GM12864 (cell line): ENCODE data around the gene SGK1.

ENCODE experiments used
- DNase-seq: peaks from one replicate; pipeline ENCODE4 v3.0.0-alpha.2; 2011; ENCODE audit warnings: low read depth
- H3K4me3 ChIP-seq: 2 replicates; pipeline ENCODE4 v1.5.1; 2011; ENCODE audit warnings: mild to moderate bottlenecking, low read depth, low read length, control low read depth
- TF ChIP-seq, protein P1 (sequence below): IDR thresholded peaks from 2 replicates; pipeline ENCODE4 v1.5.1; 2011; ENCODE audit warnings: low read depth, mild to moderate bottlenecking, moderate library complexity, low read length, control low read depth, inconsistent platforms; ENCODE audit errors: missing control alignments

SGK1 gene

DNA sequence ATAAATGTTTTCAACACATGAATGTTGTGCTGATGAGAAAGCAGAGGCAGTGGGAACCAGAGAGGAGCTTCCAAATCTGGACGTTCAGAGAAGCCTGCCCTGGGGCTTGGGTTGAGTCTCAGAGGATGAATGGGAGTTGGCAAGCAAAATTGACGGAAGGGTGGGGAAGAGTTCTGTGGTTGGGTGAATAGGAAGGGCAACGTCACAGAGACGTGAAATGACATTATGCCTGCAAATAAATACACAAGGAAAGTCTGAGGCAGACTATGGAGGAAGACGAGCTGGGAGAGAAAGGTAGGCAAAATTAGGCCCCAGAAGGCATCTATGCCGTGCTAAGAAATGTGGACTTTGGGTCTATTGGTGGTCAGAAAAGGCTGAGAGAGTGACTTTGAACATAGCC, 25.2 kb upstream of the SGK1 start:
- TF ChIP-seq, protein P1, sequence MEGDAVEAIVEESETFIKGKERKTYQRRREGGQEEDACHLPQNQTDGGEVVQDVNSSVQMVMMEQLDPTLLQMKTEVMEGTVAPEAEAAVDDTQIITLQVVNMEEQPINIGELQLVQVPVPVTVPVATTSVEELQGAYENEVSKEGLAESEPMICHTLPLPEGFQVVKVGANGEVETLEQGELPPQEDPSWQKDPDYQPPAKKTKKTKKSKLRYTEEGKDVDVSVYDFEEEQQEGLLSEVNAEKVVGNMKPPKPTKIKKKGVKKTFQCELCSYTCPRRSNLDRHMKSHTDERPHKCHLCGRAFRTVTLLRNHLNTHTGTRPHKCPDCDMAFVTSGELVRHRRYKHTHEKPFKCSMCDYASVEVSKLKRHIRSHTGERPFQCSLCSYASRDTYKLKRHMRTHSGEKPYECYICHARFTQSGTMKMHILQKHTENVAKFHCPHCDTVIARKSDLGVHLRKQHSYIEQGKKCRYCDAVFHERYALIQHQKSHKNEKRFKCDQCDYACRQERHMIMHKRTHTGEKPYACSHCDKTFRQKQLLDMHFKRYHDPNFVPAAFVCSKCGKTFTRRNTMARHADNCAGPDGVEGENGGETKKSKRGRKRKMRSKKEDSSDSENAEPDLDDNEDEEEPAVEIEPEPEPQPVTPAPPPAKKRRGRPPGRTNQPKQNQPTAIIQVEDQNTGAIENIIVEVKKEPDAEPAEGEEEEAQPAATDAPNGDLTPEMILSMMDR: no peak
- DNase-seq: no peak
- H3K4me3 ChIP-seq: no peak overlapping the region

DNA sequence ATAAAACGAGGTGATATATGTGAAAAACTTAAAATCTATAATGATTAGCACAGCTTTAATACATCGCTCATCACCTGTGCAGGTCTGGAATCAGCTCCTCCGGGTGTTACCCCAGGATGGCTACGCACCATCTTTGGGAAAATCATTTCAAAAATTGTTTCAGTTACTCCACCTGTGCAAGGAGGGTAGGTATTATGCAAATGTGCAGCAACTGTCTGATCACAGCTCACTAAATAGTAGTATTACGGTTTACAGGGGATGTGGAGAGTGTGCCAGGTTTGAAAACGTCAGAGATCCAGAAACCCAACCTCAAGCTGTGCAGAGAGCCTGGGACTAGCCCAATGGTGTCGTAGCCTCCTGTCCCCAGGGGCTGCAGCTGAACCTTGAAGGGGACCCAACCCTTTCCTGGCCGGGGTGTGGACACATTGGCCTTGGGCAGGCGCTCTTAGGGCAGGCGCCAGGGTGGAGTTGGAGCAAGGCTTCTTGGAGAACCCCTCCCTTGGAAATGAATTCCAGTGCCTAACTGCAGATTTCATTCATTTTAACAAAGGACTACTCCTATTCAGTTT, 24.2 kb upstream of the SGK1 start:
- no peak for DNase-seq
- TF ChIP-seq, protein P1: no peak
- H3K4me3 ChIP-seq: no peak overlapping the region

DNA sequence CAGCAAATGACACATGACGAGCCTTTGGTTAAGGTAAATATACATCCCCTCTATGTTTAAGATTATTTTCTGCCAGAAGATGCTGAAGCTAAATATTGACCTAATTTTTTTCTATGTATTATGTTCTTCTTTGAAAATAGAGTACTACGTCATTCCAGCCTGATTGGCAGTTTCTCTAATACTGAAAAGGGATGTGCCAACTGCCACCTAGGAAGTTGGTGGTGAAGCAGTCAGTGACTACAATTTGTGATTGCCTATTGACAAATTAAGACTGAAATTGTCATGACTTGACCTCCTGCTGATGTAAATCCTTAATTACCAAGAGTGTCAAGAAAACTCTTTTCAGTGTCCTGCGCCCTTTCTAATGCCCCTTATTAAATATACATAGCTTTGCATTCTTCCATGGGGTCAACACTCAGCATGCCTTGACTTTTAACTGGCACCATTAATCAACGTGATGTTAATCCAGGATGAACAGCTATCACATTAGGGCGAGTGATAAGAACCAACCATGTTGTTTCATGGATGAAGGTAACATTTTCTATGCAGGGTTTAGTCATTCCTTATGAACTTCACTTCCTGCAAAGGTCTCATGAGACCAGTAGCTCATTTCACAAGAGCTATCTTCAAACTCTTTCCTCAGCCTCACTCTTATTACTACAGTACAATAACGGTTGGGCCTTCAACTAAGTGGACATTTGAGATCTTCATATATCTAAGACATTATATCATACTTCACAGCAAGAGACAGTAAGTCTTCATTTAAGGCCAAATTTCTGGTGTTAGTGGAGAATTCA, 22.5 kb upstream of the SGK1 start:
- no peak for DNase-seq
- TF ChIP-seq, protein P1: no peak
- H3K4me3 ChIP-seq: no peak overlapping the region

DNA sequence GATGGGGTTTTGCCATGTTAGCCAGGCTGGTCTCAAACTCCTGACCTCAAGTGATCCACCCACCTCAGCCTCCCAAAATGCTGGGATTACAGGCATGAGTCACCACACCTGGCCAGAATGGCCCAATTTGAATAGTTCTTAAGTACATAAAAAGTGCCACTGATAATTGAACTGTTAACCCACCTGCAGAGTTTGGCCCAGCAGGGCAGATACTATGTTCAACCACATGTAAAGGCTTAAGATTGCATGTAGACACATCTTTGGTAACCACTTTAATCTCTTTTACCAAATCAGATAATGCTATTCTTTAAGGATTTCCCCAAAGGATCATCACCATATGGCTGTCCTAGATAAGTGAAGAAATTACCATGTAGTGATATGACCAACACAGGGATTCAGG, 21.3 kb upstream of the SGK1 start:
- no peak for DNase-seq
- no peak overlapping the region for H3K4me3 ChIP-seq
- TF ChIP-seq, protein P1: no peak

DNA sequence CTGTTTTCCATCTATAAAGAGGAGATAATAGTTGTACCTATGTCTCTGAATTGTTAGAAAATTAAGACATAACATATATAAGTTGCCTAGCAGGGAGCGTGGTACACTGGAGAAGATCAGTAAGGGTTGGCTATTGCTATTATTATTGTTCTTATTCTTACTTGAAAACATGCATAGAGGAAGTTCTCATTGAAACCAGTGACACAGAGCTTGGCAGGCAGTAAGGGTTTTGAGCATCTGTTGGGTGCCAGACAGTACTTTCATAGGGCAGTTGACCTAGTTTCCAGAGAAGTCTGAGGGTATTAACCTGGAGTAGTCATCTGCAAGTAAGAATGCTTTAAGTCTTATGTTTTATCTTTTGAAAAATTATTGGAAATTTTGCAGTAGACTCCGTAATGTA, 13.3 kb upstream of the SGK1 start:
- no peak for DNase-seq
- TF ChIP-seq, protein P1: no peak
- H3K4me3 ChIP-seq: no peak overlapping the region

DNA sequence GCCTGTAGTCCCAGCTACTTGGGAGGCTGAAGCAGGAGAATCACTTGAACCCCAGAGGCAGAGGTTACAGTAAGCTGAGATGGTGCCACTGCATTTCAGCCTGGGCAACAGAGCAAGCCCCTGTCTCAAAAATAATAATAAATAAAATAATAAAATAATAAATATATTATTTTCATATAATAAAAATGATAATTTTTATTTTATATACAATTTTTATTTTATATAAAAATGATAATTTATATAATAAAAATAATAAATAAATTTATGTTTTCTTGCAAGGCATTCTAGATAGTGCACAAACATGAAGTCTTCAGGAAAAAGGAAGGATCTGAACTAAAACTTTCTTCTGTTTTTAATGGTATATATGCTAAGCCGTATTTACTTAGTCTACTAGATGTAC, 12.6 kb upstream of the SGK1 start:
- no peak for DNase-seq
- TF ChIP-seq, protein P1: no peak
- no peak overlapping the region for H3K4me3 ChIP-seq

DNA sequence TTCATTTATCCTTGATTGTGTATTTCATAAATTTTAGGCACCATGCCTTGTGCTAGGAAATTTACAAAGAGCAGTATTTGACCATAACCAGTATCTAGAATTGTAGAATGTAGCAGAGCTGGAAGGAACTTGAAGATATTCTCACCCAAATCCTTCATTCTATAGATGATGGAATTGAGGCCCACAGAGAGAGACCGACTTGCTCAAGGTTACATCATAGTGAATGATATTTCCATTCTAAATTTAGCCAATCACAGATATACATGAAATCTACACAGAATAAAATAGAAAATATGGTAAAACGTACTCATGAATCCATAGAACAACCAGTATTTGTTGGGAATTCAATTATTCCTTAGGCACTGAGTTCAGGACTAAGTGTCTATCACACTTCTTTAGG, 10.9 kb upstream of the SGK1 start:
- H3K4me3 ChIP-seq: no peak overlapping the region
- no peak for DNase-seq
- TF ChIP-seq, protein P1: no peak
